ENCODE measurements around the gene GPAM.
"Not testable (repeated sequence)": the region's sequence is repeated elsewhere in the genome, so short reads cannot be mapped to it uniquely, and the experiment has no call there.

- TF ChIP-seq MAFK (IDR thresholded peaks at IDR 0.05; ENCODE audit: low read depth, low read length); SRF (IDR thresholded peaks at IDR 0.05; ENCODE audit: low read depth, low read length); CTCF (IDR thresholded peaks at IDR 0.05; ENCODE audit: control extremely low read depth in 1 of 3, insufficient read depth in 1 of 3, low read depth in 1 of 3, low read length in 3 of 3); HDAC2 (IDR thresholded peaks at IDR 0.05; ENCODE audit: borderline replicate concordance in 1 of 2, low read depth in 2 of 2, low read length in 2 of 2); BACH1 (IDR thresholded peaks at IDR 0.05; ENCODE audit: low read length); POLR2AphosphoS5 (IDR thresholded peaks at IDR 0.05; ENCODE audit: low read depth, low read length); RAD21 (IDR thresholded peaks at IDR 0.05 in 1 of 2, conservative IDR thresholded peaks at IDR 0.05 in 1 of 2; ENCODE audit: low read depth in 2 of 2, low read length in 2 of 2); EZH2 (IDR thresholded peaks at IDR 0.05; ENCODE audit: low read depth, low read length, severe bottlenecking); TAF1 (IDR thresholded peaks at IDR 0.05; ENCODE audit: low read depth, low read length): not testable (repeated sequence)
- TF ChIP-seq, protein P1, sequence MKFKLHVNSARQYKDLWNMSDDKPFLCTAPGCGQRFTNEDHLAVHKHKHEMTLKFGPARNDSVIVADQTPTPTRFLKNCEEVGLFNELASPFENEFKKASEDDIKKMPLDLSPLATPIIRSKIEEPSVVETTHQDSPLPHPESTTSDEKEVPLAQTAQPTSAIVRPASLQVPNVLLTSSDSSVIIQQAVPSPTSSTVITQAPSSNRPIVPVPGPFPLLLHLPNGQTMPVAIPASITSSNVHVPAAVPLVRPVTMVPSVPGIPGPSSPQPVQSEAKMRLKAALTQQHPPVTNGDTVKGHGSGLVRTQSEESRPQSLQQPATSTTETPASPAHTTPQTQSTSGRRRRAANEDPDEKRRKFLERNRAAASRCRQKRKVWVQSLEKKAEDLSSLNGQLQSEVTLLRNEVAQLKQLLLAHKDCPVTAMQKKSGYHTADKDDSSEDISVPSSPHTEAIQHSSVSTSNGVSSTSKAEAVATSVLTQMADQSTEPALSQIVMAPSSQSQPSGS (IDR thresholded peaks at IDR 0.05; ENCODE audit: low read length): not testable (repeated sequence)
These were observed 73.8 kb downstream of the GPAM start for GRCh38 chr10:112109779-112110178.

Measured in H1 (cell line).